Endothelial cell of umbilical vein (primary cell): Measurements from ENCODE around the gene EFNA5. TPM values are rescaled to one million over a fixed set of nuclear protein-coding genes. Genes with fewer than 3 reads are reported as not detected.

Experiments
- BruUV-seq: library from RNA; stranded (reverse); fragments of 400-500 nt; replicated peaks from 2 replicates; lab custom pipeline; 2021; lab: Mats Ljungman, UMichigan
- CTCF ChIA-PET: fragments of 300-600, 350-600 bp; sonication (Branson Sonifier 250); formaldehyde crosslinking; loops from one replicate; lab custom pipeline; 2021; ENCODE audit warnings: antibody characterized with exemption, inconsistent platforms; lab: Charles Lee
- POLR2A ChIA-PET: fragments of 300-600, 350-600 bp; sonication (Branson Sonifier 250); formaldehyde crosslinking; loops from one replicate; lab custom pipeline; 2021; ENCODE audit warnings: antibody characterized with exemption, inconsistent platforms; lab: Charles Lee
- DNase-seq: peaks from one replicate; pipeline ENCODE4 v3.0.0-alpha.2; 2011; ENCODE audit warnings: low read depth, low spot score
- FAIRE-seq: peaks from 2 replicates; lab custom pipeline; 2011; peaks lifted over from hg19 to GRCh38; lab: Jason Lieb, UNC
- H2AFZ ChIP-seq: 2 replicates; pipeline ENCODE4 v1.6.0; 2012; ENCODE audit warnings: low read depth, low read length, control low read depth, inconsistent platforms
- H3K27ac ChIP-seq: 2 replicates; pipeline ENCODE4 v1.5.1; 2011; ENCODE audit warnings: low read depth, mild to moderate bottlenecking, control low read depth, low read length, moderate library complexity; ENCODE audit not compliant: insufficient read depth
- H3K27me3 ChIP-seq, 2 experiments: 2 replicates each; pipeline versions ENCODE4 v1.6.0 to v1.6.1; 2011; ENCODE audit warnings: low read length in 2 of 2, mixed read lengths in 1 of 2; ENCODE audit not compliant: control insufficient read depth in 2 of 2, insufficient read depth in 2 of 2
- H3K36me3 ChIP-seq, 2 experiments: 2 replicates in 1 of 2; 3 replicates in 1 of 2; pipeline ENCODE4 v1.5.1; 2011; ENCODE audit warnings: low read length in 2 of 2, mild to moderate bottlenecking in 1 of 2, moderate library complexity in 1 of 2; ENCODE audit not compliant: control insufficient read depth in 2 of 2, insufficient read depth in 2 of 2; ENCODE audit errors: extremely low read depth in 1 of 2
- H3K4me1 ChIP-seq: 3 replicates; pipeline ENCODE4 v1.5.1; 2011; ENCODE audit warnings: mild to moderate bottlenecking, low read length; ENCODE audit not compliant: control insufficient read depth, insufficient read depth; ENCODE audit errors: extremely low read depth
- H3K4me2 ChIP-seq: 2 replicates; pipeline ENCODE4 v1.6.1; 2011; ENCODE audit warnings: low read length, control low read depth, mixed read lengths; ENCODE audit not compliant: insufficient read depth
- H3K4me3 ChIP-seq, 3 experiments: fragments of 200-600 bp in 1 of 3; sonication (generic), shearing (Covaris generic) in 1 of 3; replicated peaks in 1 of 3; 2 replicates each; pipeline ENCODE4 v1.5.1; 2011 to 2016; ENCODE audit warnings: control low read depth in 3 of 3, low read length in 3 of 3, mild to moderate bottlenecking in 2 of 3, inconsistent platforms in 1 of 3, low read depth in 1 of 3, moderate library complexity in 1 of 3; ENCODE audit not compliant: insufficient read depth in 1 of 3
- H3K79me2 ChIP-seq: 2 replicates; pipeline ENCODE4 v1.6.0; 2012; ENCODE audit warnings: low read length, inconsistent platforms; ENCODE audit not compliant: control insufficient read depth, insufficient read depth
- H3K9ac ChIP-seq: replicated peaks from 2 replicates; pipeline ENCODE3; 2011; ENCODE audit warnings: low read length, control low read depth; ENCODE audit not compliant: insufficient read depth; ENCODE audit errors: extremely low read depth
- H3K9me1 ChIP-seq: replicated peaks from 3 replicates; pipeline ENCODE4 v1.6.0; 2011; ENCODE audit warnings: mild to moderate bottlenecking, low read length; ENCODE audit not compliant: control insufficient read depth, insufficient read depth; ENCODE audit errors: extremely low read depth
- H3K9me3 ChIP-seq: replicated peaks from 2 replicates; pipeline ENCODE4 v1.5.1; 2012; ENCODE audit warnings: low read length, inconsistent platforms; ENCODE audit not compliant: control insufficient read depth, insufficient read depth
- H4K20me1 ChIP-seq: replicated peaks from 2 replicates; pipeline ENCODE3; 2011; ENCODE audit warnings: mild to moderate bottlenecking, low read length; ENCODE audit not compliant: control insufficient read depth, insufficient read depth; ENCODE audit errors: extremely low read depth
- CTCF ChIP-seq, 2 donors: IDR thresholded peaks; 1 replicate in 1 of 2; 2 replicates in 1 of 2; pipeline ENCODE4 v1.5.1; 2011; ENCODE audit warnings: low read length in 2 of 2, mild to moderate bottlenecking in 2 of 2, moderate library complexity in 2 of 2, control low read depth in 1 of 2, inconsistent platforms in 1 of 2, low read depth in 1 of 2; ENCODE audit not compliant: insufficient read depth in 1 of 2; ENCODE audit errors: extremely low read depth in 1 of 2
- EZH2 ChIP-seq: IDR thresholded peaks from 2 replicates; pipeline ENCODE4 v1.6.1; 2012; ENCODE audit warnings: borderline replicate concordance, low read depth, mild to moderate bottlenecking, moderate library complexity, low read length, inconsistent platforms; ENCODE audit not compliant: severe bottlenecking
- FOS ChIP-seq: IDR thresholded peaks from 2 replicates; pipeline ENCODE4 v1.6.1; 2011; ENCODE audit warnings: mild to moderate bottlenecking, low read length, moderate library complexity, borderline replicate concordance; ENCODE audit not compliant: insufficient read depth
- GATA2 ChIP-seq: IDR thresholded peaks from 2 replicates; pipeline ENCODE4 v1.7.0; 2011; ENCODE audit warnings: low read depth, mild to moderate bottlenecking, moderate library complexity, mixed read lengths, low read length; ENCODE audit not compliant: insufficient read length, insufficient read depth
- JUN ChIP-seq: IDR thresholded peaks from 2 replicates; pipeline ENCODE4 v1.6.1; 2011; ENCODE audit warnings: borderline replicate concordance, low read depth; ENCODE audit not compliant: insufficient read length, insufficient read depth
- MAX ChIP-seq: IDR thresholded peaks from 2 replicates; pipeline ENCODE4 v1.6.1; 2011; ENCODE audit not compliant: insufficient read depth, insufficient read length
- MYC ChIP-seq: IDR thresholded peaks from one replicate; pipeline ENCODE4 v1.6.1; 2011; ENCODE audit warnings: mild to moderate bottlenecking, low read depth, low read length
- POLR2A ChIP-seq: IDR thresholded peaks from 2 replicates; pipeline ENCODE4 v1.6.1; 2012; ENCODE audit warnings: low read depth, mild to moderate bottlenecking, control low read depth, low read length
- POLR2AphosphoS5 ChIP-seq: IDR thresholded peaks from 2 replicates; pipeline ENCODE4 v1.6.1; 2012; ENCODE audit warnings: low read depth, mild to moderate bottlenecking, control low read depth, low read length, moderate library complexity; ENCODE audit not compliant: insufficient read depth
- dilution Hi-C: fragments of 300-500 bp; cut with MboI; formaldehyde crosslinking; loops from one replicate; pipeline ENCODE4 v1.15.0; 2019; ENCODE audit warnings: low sequenced_read_pairs; ENCODE audit not compliant: extremely low pct_ligation_motif_present
- intact Hi-C: fragments of 100-400 bp; cut with micrococcal nuclease; formaldehyde crosslinking; loops from one replicate; pipeline ENCODE4 v1.10.0; 2022
- polyA plus RNA-seq, 4 experiments: library from polyadenylated mRNA; depleted of rRNA in 3 of 4; stranded (reverse) in 3 of 4; unstranded in 1 of 4; fragments of >200 nt; gene quantifications; 2 replicates each; pipeline versions ENCODE4 v1.2.1 to v1.2.3, GENCODE V29; 2011 to 2012; ENCODE audit warnings: missing spikeins in 1 of 4
- total RNA-seq: library from RNA; stranded (reverse); gene quantifications from 2 replicates; pipeline ENCODE4 v1.2.3, GENCODE V29; 2021

EFNA5 gene
- total and polyA plus RNA-seq, 2 donors (not counting 3 experiments of a cell fraction or from before 2014, with no cell fraction given): 13.6 to 22.1 TPM

GRCh38 chr5:107458322-107458721, 212.4 kb downstream of the EFNA5 start:
- Histone ChIP-seq H3K4me2 (no peak overlapping the region), H2AFZ (no peak overlapping the region), H3K9ac (no peak overlapping the region), H3K36me3 (no peaks in the 10 kb centered on the region), H3K4me3 (no peak overlapping the region), H3K9me1 (no peaks in the 10 kb centered on the region), H3K4me1 (no peaks in the 10 kb centered on the region), H3K27me3 (no peaks in the 10 kb centered on the region), H3K27ac (no peak overlapping the region), H3K9me3 (no peaks in the 10 kb centered on the region), H3K79me2 (no peaks in the 10 kb centered on the region), H4K20me1 (no peaks in the 10 kb centered on the region)
- no peak for TF ChIP-seq GATA2
- TF ChIP-seq FOS: no peak
- TF ChIP-seq MYC: no peak
- TF ChIP-seq POLR2A: no peak
- TF ChIP-seq EZH2: no peak
- no peak for TF ChIP-seq MAX
- no peak for TF ChIP-seq JUN
- no peak for TF ChIP-seq CTCF (IDR thresholded peaks at IDR 0.05; ENCODE audit: extremely low read depth in 1 of 2, insufficient read depth in 1 of 2, low read depth in 1 of 2, low read length in 2 of 2)
- TF ChIP-seq POLR2AphosphoS5: no peak
- BruUV-seq: no TSS peak
- POLR2A ChIA-PET: no interaction called here
- dilution Hi-C loops (no loop called here), intact Hi-C loops (no loop called here)
- FAIRE-seq: peak; percentile 8
- DNase-seq: no peak
- CTCF ChIA-PET: no interaction called here
